Activated gamma-delta T cell treated with Interleukin-2 at 50 U/mL for 16 hours (primary cell): ENCODE measurements around the gene GKAP1.
"Not testable (repeated sequence)": the region's sequence is repeated elsewhere in the genome, so short reads cannot be mapped to it uniquely, and the experiment has no call there.

ENCODE experiments used
- DNase-seq: peaks from one replicate; pipeline ENCODE4 v3.0.0-alpha.2; 2020

Gene GKAP1

DNA sequence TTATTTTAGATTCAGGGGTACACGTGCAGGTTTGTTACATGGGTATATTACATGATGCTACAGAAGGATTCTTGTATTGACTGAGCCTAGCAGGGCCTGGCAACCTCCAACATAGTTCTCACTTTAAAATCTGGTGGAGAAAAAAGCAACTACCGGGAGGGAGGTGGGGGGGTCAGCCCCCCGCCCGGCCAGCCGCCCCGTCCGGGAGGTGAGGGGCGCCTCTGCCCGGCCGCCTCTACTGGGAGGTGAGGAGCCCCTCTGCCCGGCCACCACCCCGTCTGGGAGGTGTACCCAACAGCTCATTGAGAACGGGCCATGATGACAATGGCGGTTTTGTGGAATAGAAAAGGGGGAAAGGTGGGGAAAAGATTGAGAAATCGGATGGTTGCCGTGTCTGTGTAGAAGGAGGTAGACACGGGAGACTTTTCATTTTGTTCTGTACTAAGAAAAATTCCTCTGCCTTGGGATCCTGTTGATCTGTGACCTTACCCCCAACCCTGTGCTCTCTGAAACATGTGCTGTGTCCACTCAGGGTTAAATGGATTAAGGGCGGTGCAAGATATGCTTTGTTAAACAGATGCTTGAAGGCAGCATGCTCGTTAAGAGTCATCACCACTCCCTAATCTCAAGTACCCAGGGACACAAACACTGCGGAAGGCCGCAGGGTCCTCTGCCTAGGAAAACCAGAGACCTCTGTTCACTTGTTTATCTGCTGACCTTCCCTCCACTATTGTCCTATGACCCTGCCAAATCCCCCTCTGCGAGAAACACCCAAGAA lies 88.8 kb downstream of the GKAP1 start:
- DNase-seq, result not testable (repeated sequence)

DNA sequence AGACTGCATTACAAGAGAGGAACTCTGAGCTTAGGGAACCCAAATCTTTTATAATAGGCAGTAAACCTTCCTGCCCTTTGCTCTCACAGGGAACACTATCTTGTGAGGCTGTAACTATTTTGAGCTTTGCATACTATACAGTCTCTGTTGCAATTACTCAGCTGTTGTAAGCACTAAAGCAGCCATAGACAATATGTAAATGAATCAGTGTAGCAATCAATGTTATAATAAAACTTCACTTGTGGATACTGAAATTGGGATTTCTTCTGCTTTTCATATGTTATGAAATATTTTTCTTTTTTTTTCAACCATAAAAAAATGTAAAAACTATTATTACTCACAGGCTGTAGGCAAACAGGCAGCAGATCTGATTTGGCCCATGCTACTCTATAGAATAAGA lies 93.1 kb downstream of the GKAP1 start:
- DNase-seq, result no peak

GRCh38 chr9:83722726-83723495 lies 94.7 kb downstream of the GKAP1 start:
- no peak for DNase-seq

- DNase-seq, result no peak
These were observed 96.1 kb downstream of the GKAP1 start for GRCh38 chr9:83721509-83721908.

DNA sequence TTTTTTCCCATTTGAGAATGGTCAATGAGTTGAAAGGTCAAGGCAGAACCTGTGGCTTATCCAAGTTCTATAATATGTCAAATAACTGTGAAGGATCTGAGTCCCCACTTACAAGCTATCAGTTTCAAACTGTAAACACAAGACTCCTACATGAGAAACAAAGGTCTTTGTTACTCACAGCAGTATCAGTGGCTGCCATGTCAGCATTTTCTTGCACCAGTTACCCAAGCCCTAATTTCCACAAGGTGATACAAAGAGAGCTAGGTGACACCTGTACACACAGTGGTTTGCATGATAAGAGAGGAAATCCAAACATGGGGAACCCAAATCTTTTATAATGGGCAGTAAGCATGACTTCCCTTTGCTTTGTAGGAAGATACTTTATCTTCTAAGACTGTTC lies 101.8 kb downstream of the GKAP1 start:
- no peak for DNase-seq

- DNase-seq, result no peak
These were observed 102.3 kb downstream of the GKAP1 start for GRCh38 chr9:83715221-83715620.

GRCh38 chr9:83714329-83714728 lies 103.2 kb downstream of the GKAP1 start:
- DNase-seq, result no peak

DNA sequence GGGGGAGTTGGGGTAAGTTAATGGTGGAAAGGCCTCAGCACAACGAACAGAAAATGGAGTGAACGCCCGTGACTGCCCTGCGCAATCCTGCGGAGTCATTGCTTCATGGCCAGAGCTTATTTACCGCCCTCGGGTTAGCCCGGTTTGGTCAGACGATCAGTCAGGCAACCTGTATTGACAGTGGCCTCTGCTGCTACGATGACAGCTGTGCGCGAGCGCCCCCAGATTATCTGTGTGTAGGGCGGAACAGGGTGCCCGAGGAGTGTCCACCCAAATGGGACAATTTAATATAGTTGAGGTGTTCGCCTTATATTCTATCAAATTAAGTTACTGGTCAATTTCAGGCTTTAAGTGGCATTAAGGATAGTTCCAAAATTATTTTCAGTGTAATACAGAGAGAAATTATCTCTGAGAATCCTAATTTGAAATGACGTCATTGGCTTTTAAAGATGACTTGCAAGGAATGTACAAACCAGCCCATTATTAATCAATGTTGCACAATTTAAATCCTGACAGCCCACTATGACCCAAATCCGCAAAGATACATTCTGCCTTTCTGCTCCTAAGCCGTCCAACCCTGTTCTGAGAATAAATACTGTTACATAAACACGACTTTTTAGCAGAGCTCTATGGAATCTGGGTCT lies 108.9 kb downstream of the GKAP1 start:
- peak; percentile 54 for DNase-seq

DNA sequence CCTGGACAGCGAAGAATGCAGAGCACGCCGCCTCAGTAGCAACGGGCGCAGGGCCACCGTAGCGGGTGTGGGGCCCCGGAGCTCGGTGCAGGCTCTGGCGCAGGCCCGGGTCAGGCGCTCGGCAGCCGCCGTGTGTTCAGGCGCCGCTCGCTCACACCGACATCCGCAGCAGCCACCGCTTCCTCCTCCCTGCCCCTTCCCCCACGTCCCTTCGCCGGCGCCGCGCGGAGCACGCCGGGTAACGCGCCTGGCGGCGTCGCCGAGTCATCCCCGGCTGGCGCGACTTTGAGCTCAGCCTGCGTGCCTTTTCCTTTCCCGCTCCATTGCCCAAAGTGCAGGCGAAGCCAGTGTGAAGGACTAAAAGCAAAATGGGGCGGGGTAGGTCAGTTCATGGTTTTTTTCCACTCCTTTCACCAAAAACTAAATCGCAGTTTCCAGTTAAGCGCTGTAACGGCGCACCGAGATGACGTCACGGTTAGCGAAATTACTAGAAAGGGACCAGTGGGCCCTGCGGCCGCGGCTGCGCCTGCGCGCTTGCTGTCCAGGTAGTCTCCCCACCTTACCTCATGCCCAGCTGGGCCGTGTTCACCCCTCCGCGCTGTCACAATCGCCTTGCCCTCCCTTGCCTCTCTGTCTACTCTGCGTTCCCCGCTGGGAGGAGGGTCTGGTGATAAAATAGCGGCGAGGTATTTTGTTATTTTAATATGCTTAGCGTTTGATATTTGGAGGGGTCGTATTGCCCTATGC lies 109.6 kb downstream of the GKAP1 start, which contains the start of gene UBQLN1:
Gene UBQLN1 (minus strand): TSS at position 191 of the 747 bp plus-strand sequence. CDS start 279 bp downstream, outside the sequence.
- peak; percentile 88 for DNase-seq

DNA sequence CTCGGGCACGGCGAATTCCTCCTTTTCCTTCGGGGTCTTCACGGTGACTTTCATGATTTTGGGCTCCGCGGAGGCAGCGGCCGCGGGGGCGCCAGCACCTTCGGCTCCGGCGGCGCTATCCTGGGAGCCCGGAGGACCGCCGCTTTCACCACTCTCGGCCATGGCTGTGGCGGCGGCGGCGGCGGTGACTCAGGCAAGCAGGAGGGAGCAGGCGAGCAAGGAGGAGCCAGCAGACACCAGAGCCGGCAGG lies 110.1 kb downstream of the GKAP1 start:
- no peak for DNase-seq

DNA sequence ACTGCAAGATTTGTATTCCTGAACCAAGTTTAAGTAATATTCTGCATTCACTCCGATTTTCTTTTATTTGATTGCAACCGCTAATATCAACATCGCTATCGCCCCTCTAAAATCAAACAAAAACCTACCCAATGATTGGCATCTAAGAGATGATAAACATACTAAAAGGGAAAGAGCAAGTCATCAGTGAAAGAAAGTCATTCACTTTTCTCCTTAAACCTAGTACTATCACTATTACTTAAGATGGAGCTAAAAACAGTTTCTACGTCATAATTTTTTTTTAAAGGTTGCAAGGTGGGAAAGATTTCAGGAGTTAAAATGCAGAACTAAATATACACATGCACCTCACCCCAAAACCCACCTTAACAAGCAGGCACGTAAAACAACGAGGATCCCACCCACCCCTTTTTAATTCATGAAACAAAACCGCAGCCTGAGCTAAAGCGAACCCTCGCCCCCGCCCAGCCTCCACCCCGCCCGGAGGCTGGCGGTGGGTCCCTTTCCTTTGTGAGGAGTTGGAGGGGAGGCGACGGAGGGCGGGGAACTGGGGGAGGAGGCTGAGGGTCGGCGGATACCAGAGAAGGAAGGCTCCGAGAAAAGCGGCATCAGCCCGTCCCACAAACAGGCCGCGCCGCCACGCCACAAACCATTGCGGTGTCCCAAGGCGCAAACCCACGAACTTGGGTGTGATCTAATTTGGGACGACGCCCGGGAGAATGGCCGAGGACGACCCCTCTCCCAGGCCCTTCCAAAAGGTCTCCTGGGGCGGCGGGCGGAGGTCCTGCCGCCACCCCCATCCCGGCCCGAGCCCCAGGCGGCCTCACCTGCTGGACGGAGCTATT lies 110.7 kb downstream of the GKAP1 start:
- DNase-seq, result peak; percentile 59

DNA sequence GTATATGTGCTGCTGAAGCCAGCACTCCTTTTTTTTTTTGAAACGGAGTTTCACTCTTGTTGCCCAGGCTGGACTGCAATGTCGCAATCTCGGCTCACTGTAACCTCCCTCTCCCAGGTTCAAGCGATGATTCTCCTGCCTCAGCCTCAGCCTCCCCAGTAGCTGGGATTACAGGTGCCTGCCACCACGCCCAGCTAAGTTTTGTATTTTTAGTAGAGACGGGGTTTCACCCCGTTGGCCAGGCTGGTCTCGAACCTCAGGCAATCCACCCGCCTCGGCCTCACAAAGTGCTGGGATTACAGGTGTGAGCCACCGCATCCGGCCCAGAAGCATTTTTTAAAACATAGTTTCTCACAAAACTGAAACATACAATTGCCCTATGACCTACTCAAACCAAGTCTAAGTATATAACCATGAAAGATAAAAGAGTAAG lies 112.3 kb downstream of the GKAP1 start:
- not testable (repeated sequence) for DNase-seq

GRCh38 chr9:83701769-83702168 lies 115.8 kb downstream of the GKAP1 start:
- no peak for DNase-seq

DNA sequence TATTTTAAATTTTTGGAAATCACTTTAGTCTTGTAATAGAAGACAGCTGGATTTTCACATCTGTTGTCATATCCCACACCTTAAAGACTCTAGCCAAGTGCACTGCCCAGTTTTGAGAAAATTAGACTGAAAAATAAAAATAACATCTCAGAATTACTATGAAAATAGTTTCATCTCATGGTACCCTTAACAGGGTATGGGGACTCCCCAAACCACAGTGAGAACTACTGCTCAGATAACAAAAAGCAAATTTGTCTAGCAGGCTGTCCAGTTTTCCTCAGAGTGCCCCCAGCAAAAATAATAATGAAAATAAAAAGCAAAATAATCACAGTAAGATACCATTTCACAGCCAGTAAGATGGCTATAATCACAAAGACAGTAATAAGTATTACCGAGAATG lies 116.3 kb downstream of the GKAP1 start:
- no peak for DNase-seq

DNA sequence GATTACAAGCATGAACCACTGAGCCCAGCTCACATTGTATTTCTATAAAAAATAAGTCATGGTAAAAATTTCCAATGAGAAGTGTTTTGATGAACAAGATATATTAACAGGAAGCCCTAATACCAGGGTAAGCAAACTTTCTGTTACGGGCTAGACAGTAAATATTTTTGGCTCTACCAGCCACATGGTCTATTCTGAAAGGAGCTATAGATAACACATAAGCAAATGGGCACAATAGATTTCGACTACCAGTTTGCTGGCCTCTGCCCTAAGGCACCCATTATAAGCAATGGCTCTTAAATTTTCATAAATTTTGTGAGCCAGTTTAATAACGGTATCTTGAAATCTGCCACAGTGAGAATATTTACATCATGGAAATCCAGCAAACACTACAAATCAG lies 118.0 kb downstream of the GKAP1 start:
- no peak for DNase-seq

- DNase-seq, result no peak
These were observed 118.5 kb downstream of the GKAP1 start for GRCh38 chr9:83698976-83699585.

DNA sequence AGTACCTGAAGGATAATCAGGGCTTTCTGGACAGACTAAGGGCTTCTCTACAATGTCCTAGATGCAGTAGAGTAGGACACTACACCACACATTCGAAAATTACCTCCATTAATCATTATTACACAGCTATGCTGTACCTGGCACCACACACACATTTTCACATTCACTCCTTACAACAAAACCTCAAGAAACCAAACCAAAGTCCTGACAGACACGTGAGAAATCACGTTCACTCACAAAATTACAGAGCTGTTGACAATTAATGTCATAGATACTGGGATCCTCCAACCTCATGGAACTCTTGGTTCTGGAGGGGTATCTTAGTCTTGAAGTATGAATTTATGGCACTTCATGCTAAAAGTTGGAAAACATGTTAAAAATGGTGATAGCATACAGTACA lies 126.1 kb downstream of the GKAP1 start:
- no peak for DNase-seq
